ENCODE data around the gene SIGLEC12. TPM values are rescaled to one million over a fixed set of nuclear protein-coding genes. Genes with fewer than 3 reads are reported as not detected.

Gene SIGLEC12
- total and polyA plus RNA-seq, 9 of the 15 experiments (the other 6 are each of a cell fraction or from before 2014, with no cell fraction given) = 0.08 to 1.3 (median 0.54) TPM

- no peak for TF ChIP-seq ZNF143 (CRISPR knock-in tag; IDR thresholded peaks at IDR 0.05)
- TF ChIP-seq, protein P1, sequence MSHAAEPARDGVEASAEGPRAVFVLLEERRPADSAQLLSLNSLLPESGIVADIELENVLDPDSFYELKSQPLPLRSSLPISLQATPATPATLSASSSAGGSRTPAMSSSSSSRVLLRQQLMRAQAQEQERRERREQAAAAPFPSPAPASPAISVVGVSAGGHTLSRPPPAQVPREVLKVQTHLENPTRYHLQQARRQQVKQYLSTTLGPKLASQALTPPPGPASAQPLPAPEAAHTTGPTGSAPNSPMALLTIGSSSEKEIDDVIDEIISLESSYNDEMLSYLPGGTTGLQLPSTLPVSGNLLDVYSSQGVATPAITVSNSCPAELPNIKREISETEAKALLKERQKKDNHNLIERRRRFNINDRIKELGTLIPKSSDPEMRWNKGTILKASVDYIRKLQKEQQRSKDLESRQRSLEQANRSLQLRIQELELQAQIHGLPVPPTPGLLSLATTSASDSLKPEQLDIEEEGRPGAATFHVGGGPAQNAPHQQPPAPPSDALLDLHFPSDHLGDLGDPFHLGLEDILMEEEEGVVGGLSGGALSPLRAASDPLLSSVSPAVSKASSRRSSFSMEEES (CRISPR knock-in tag; IDR thresholded peaks at IDR 0.05) = no peak
- TF ChIP-seq PHB (CRISPR knock-in tag; IDR thresholded peaks at IDR 0.05) = no peak
- peak; percentile 75 for TF ChIP-seq DMBX1 (CRISPR knock-in tag; IDR thresholded peaks at IDR 0.05; ENCODE audit: borderline replicate concordance)
- TF ChIP-seq SOX6 (IDR thresholded peaks at IDR 0.05) = peak; percentile 89
- no peak for TF ChIP-seq ZNF778 (CRISPR knock-in tag; IDR thresholded peaks at IDR 0.05)
- TF ChIP-seq ZNF253 (CRISPR knock-in tag; conservative IDR thresholded peaks at IDR 0.05) = no peak
- TF ChIP-seq SRSF9 (IDR thresholded peaks at IDR 0.05; ENCODE audit: borderline replicate concordance, low read depth, low read length) = no peak
- no peak for TF ChIP-seq HMG20B (CRISPR knock-in tag; IDR thresholded peaks at IDR 0.05)
- no peak for TF ChIP-seq MAFG (tag; conservative IDR thresholded peaks at IDR 0.05)
- TF ChIP-seq ZNF780A (CRISPR knock-in tag; IDR thresholded peaks at IDR 0.05) = no peak
- TF ChIP-seq, protein P2, sequence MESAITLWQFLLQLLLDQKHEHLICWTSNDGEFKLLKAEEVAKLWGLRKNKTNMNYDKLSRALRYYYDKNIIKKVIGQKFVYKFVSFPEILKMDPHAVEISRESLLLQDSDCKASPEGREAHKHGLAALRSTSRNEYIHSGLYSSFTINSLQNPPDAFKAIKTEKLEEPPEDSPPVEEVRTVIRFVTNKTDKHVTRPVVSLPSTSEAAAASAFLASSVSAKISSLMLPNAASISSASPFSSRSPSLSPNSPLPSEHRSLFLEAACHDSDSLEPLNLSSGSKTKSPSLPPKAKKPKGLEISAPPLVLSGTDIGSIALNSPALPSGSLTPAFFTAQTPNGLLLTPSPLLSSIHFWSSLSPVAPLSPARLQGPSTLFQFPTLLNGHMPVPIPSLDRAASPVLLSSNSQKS (CRISPR knock-in tag; IDR thresholded peaks at IDR 0.05) = no peak
- TF ChIP-seq SRSF7 (optimal IDR thresholded peaks at IDR 0.05; ENCODE audit: low read depth, low read length) = no peak
- no peak; the same call in 1 of the 2 replicates for TF ChIP-seq ZNF274 (IDR thresholded peaks at IDR 0.05; ENCODE audit: borderline replicate concordance, low read depth, low read length)
- no peak for TF ChIP-seq ZBTB40 (IDR thresholded peaks at IDR 0.05)
- TF ChIP-seq ZBTB40 (CRISPR knock-in tag; IDR thresholded peaks at IDR 0.05) = no peak
Measured at GRCh38 chr19:51508059-51508733, 6.6 kb upstream of the SIGLEC12 start (continued).

Measured in K562 (cell line).